Duodenal mucosa (tissue), 2 donors: ENCODE data around the gene NPB.

ENCODE experiments used
- H3K27ac ChIP-seq: one replicate; pipeline ENCODE4 v1.7.0; 2013; ENCODE audit warnings: low read depth, low read length
- H3K27me3 ChIP-seq, 2 donors: one replicate each; pipeline ENCODE4 v1.7.0; 2013; ENCODE audit warnings: low read length in 2 of 2, control low read depth in 1 of 2; ENCODE audit not compliant: insufficient read depth in 2 of 2, control insufficient read depth in 1 of 2
- H3K36me3 ChIP-seq, 2 donors: one replicate each; pipeline ENCODE4 v1.7.0; 2013; ENCODE audit warnings: low read length in 2 of 2, control low read depth in 1 of 2; ENCODE audit not compliant: insufficient read depth in 2 of 2, control insufficient read depth in 1 of 2
- H3K4me1 ChIP-seq, 2 donors: one replicate each; pipeline ENCODE4 v1.7.0; 2013; ENCODE audit warnings: low read length in 2 of 2, control low read depth in 1 of 2; ENCODE audit not compliant: insufficient read depth in 2 of 2, control insufficient read depth in 1 of 2
- H3K4me3 ChIP-seq, 2 donors: one replicate each; pipeline ENCODE4 v1.7.0; 2013; ENCODE audit warnings: low read length in 2 of 2, low read depth in 1 of 2
- H3K9ac ChIP-seq, 2 donors: one replicate each; pipeline ENCODE4 v1.7.0; 2013; ENCODE audit warnings: low read length in 2 of 2, low read depth in 1 of 2
- H3K9me3 ChIP-seq, 2 donors: one replicate each; pipeline ENCODE4 v1.7.0; 2013; ENCODE audit warnings: low read length in 2 of 2, control low read depth in 1 of 2; ENCODE audit not compliant: control insufficient read depth in 1 of 2

NPB gene

GRCh38 chr17:81899514-81900166, 2.4 kb upstream of the NPB start:
- H3K9me3 ChIP-seq = no peaks in the 10 kb centered on the region
- H3K4me3 ChIP-seq = no peak overlapping the region
- H3K36me3 ChIP-seq = peaks cover 14 to 56% of the 10 kb centered on the region in 2 donors
- H3K27me3 ChIP-seq = no peaks in the 10 kb centered on the region
- H3K27ac ChIP-seq = no peak overlapping the region
- H3K4me1 ChIP-seq = peaks cover 4 to 14% of the 10 kb centered on the region in 2 donors
- H3K9ac ChIP-seq = no peak overlapping the region

GRCh38 chr17:81900181-81900820, 1.7 kb upstream of the NPB start:
- Histone ChIP-seq H3K9ac (no peak overlapping the region), H3K4me3 (no peak overlapping the region), H3K27me3 (no peaks in the 10 kb centered on the region), H3K36me3 (peaks cover 14 to 62% of the 10 kb centered on the region in 2 donors), H3K27ac (no peak overlapping the region), H3K9me3 (no peaks in the 10 kb centered on the region), H3K4me1 (peaks cover 4 to 14% of the 10 kb centered on the region in 2 donors)

- Histone ChIP-seq H3K27ac (no peak overlapping the region), H3K4me3 (no peak overlapping the region), H3K4me1 (peaks cover 4 to 14% of the 10 kb centered on the region in 2 donors), H3K9me3 (no peaks in the 10 kb centered on the region), H3K9ac (no peak overlapping the region), H3K27me3 (no peaks in the 10 kb centered on the region), H3K36me3 (peaks cover 12 to 66% of the 10 kb centered on the region in 2 donors)
Measured at GRCh38 chr17:81901167-81902022, 643 bp upstream of the NPB start.

- H3K9ac ChIP-seq = no peak overlapping the region
- no peak overlapping the region for H3K27ac ChIP-seq
- no peaks in the 10 kb centered on the region for H3K9me3 ChIP-seq
- peaks cover 4 to 14% of the 10 kb centered on the region in 2 donors for H3K4me1 ChIP-seq
- no peaks in the 10 kb centered on the region for H3K27me3 ChIP-seq
- H3K36me3 ChIP-seq = peaks cover 23 to 68% of the 10 kb centered on the region in 2 donors
- H3K4me3 ChIP-seq = no peak overlapping the region
Measured at GRCh38 chr17:81902653-81903414, 796 bp downstream of the NPB start.

- no peaks in the 10 kb centered on the region for H3K27me3 ChIP-seq
- H3K27ac ChIP-seq = no peak overlapping the region
Measured at GRCh38 chr17:81903415-81903831, 1.4 kb downstream of the NPB start.

GRCh38 chr17:81903896-81904599, 2.0 kb downstream of the NPB start:
- peaks cover 28 to 63% of the 10 kb centered on the region in 2 donors for H3K36me3 ChIP-seq

More at GRCh38 chr17:81903415-81903831, 1.4 kb downstream of the NPB start:
- H3K36me3 ChIP-seq = peaks cover 22 to 68% of the 10 kb centered on the region in 2 donors
- no peak overlapping the region for H3K4me3 ChIP-seq
- no peaks in the 10 kb centered on the region for H3K9me3 ChIP-seq
- H3K4me1 ChIP-seq = peaks cover 4 to 14% of the 10 kb centered on the region in 2 donors
- H3K9ac ChIP-seq = no peak overlapping the region

GRCh38 chr17:81904600-81905423, 2.8 kb downstream of the NPB start:
- Histone ChIP-seq H3K9me3 (no peaks in the 10 kb centered on the region), H3K4me3 (no peak overlapping the region), H3K27ac (no peak overlapping the region), H3K4me1 (peaks cover 11 to 22% of the 10 kb centered on the region in 2 donors), H3K36me3 (peaks cover 30 to 60% of the 10 kb centered on the region in 2 donors), H3K27me3 (no peaks in the 10 kb centered on the region), H3K9ac (no peak overlapping the region)

More at GRCh38 chr17:81903896-81904599, 2.0 kb downstream of the NPB start:
- Histone ChIP-seq H3K27ac (no peak overlapping the region), H3K4me3 (no peak overlapping the region), H3K9ac (no peak overlapping the region), H3K4me1 (peaks cover 4 to 14% of the 10 kb centered on the region in 2 donors), H3K9me3 (no peaks in the 10 kb centered on the region), H3K27me3 (no peaks in the 10 kb centered on the region)

GRCh38 chr17:81905424-81905875, 3.4 kb downstream of the NPB start:
- H3K4me3 ChIP-seq = no peak overlapping the region
- H3K4me1 ChIP-seq = peaks cover 18 to 28% of the 10 kb centered on the region in 2 donors
- peaks cover 25 to 54% of the 10 kb centered on the region in 2 donors for H3K36me3 ChIP-seq
- H3K9ac ChIP-seq = no peak overlapping the region
- H3K27me3 ChIP-seq = no peaks in the 10 kb centered on the region
- no peaks in the 10 kb centered on the region for H3K9me3 ChIP-seq
- no peak overlapping the region for H3K27ac ChIP-seq
